HepG2 (cell line): ENCODE results near the gene ING5.

ENCODE experiments used
- CREB1 ChIP-seq, 2 experiments: fragments of 450-650 bp in 1 of 2; IDR thresholded peaks; 2 replicates each; pipeline ENCODE4 v1.6.1; 2016 to 2017; ENCODE audit warnings: control low read depth in 1 of 2, mild to moderate bottlenecking in 1 of 2, missing compliant biosample characterization in 1 of 2, missing genetic modification characterization in 1 of 2
- ELF4 ChIP-seq: sonication (generic); formaldehyde crosslinking; IDR thresholded peaks from 2 replicates; pipeline ENCODE4 v1.5.0; 2020; ENCODE audit warnings: missing genetic modification reagents, mild to moderate bottlenecking, moderate library complexity, borderline replicate concordance
- NCOR1 ChIP-seq: fragments of 200-600 bp; sonication (generic); IDR thresholded peaks from 2 replicates; pipeline ENCODE4 v1.7.0; 2017; ENCODE audit warnings: antibody characterized with exemption, low read length, borderline replicate concordance
- PHB2 ChIP-seq: fragments of 450-650 bp; IDR thresholded peaks from 2 replicates; pipeline ENCODE4 v1.6.1; 2018; ENCODE audit not compliant: partially characterized antibody
- POLR2A ChIP-seq, 2 experiments: IDR thresholded peaks; 2 replicates each; pipeline ENCODE4 v1.6.1; 2011; ENCODE audit warnings: low read depth in 2 of 2, low read length in 2 of 2, mild to moderate bottlenecking in 1 of 2, moderate library complexity in 1 of 2; ENCODE audit not compliant: insufficient read depth in 1 of 2
- RAD21 ChIP-seq: fragments of 450-650 bp; formaldehyde crosslinking; IDR thresholded peaks from 2 replicates; pipeline ENCODE4 v1.5.0; 2020; ENCODE audit warnings: mild to moderate bottlenecking
- RAD51 ChIP-seq: fragments of 450-650 bp; IDR thresholded peaks from 2 replicates; pipeline ENCODE4 v1.6.1; 2016; ENCODE audit warnings: borderline replicate concordance
- RELA ChIP-seq: sonication (generic); formaldehyde crosslinking; IDR thresholded peaks from 2 replicates; pipeline ENCODE4 v1.4.0; 2020; ENCODE audit warnings: missing genetic modification reagents
- ZNF713 ChIP-seq: sonication (generic); formaldehyde crosslinking; IDR thresholded peaks from 2 replicates; pipeline ENCODE4 v1.4.0; 2020; ENCODE audit warnings: mild to moderate bottlenecking, missing genetic modification reagents
- TF ChIP-seq, protein P1 (sequence below), 2 experiments: IDR thresholded peaks; 2 replicates each; pipeline ENCODE4 v1.6.1; 2011 to 2012; ENCODE audit warnings: low read length in 2 of 2, borderline replicate concordance in 1 of 2, low read depth in 1 of 2, mild to moderate bottlenecking in 1 of 2, moderate library complexity in 1 of 2
- TF ChIP-seq, protein P2 (sequence below): sonication (generic); formaldehyde crosslinking; IDR thresholded peaks from 2 replicates; pipeline ENCODE4 v1.5.0; 2020; ENCODE audit warnings: mild to moderate bottlenecking, missing genetic modification reagents, moderate library complexity

DNA sequence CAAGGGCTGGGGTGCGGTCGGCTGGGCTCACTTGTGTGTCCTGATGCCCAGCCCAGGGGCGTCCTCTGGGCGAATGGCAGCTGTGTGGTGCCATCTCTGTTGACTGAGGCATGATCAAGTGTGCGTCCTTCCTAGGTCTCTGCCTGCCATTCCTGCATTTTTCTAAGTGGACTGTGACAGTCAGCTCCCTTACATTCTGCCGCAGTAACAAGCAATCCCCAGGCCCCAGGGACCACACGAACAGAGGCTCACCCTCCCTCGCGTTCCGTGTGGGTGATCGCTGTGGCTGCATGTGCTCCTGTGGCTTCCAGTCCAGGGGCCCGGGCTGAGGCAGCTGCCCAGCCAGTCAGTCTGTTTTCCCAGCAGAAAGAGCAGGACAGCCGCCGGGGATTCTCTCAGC, 50.4 kb downstream of the ING5 start:
- TF ChIP-seq, protein P1, sequence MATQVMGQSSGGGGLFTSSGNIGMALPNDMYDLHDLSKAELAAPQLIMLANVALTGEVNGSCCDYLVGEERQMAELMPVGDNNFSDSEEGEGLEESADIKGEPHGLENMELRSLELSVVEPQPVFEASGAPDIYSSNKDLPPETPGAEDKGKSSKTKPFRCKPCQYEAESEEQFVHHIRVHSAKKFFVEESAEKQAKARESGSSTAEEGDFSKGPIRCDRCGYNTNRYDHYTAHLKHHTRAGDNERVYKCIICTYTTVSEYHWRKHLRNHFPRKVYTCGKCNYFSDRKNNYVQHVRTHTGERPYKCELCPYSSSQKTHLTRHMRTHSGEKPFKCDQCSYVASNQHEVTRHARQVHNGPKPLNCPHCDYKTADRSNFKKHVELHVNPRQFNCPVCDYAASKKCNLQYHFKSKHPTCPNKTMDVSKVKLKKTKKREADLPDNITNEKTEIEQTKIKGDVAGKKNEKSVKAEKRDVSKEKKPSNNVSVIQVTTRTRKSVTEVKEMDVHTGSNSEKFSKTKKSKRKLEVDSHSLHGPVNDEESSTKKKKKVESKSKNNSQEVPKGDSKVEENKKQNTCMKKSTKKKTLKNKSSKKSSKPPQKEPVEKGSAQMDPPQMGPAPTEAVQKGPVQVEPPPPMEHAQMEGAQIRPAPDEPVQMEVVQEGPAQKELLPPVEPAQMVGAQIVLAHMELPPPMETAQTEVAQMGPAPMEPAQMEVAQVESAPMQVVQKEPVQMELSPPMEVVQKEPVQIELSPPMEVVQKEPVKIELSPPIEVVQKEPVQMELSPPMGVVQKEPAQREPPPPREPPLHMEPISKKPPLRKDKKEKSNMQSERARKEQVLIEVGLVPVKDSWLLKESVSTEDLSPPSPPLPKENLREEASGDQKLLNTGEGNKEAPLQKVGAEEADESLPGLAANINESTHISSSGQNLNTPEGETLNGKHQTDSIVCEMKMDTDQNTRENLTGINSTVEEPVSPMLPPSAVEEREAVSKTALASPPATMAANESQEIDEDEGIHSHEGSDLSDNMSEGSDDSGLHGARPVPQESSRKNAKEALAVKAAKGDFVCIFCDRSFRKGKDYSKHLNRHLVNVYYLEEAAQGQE (IDR thresholded peaks at IDR 0.05; ENCODE audit: borderline replicate concordance in 1 of 2, low read depth in 1 of 2, low read length in 2 of 2): no peak
- TF ChIP-seq, protein P2, sequence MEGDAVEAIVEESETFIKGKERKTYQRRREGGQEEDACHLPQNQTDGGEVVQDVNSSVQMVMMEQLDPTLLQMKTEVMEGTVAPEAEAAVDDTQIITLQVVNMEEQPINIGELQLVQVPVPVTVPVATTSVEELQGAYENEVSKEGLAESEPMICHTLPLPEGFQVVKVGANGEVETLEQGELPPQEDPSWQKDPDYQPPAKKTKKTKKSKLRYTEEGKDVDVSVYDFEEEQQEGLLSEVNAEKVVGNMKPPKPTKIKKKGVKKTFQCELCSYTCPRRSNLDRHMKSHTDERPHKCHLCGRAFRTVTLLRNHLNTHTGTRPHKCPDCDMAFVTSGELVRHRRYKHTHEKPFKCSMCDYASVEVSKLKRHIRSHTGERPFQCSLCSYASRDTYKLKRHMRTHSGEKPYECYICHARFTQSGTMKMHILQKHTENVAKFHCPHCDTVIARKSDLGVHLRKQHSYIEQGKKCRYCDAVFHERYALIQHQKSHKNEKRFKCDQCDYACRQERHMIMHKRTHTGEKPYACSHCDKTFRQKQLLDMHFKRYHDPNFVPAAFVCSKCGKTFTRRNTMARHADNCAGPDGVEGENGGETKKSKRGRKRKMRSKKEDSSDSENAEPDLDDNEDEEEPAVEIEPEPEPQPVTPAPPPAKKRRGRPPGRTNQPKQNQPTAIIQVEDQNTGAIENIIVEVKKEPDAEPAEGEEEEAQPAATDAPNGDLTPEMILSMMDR: no peak
- TF ChIP-seq NCOR1 (no peak), RAD21 (CRISPR knock-in tag) (no peak), RAD51 (no peak), ZNF713 (no peak), CREB1 (IDR thresholded peaks at IDR 0.05) (no peak), CREB1 (CRISPR knock-in tag; IDR thresholded peaks at IDR 0.05) (no peak), RELA (CRISPR knock-in tag) (no peak), POLR2A (IDR thresholded peaks at IDR 0.05; ENCODE audit: insufficient read depth in 1 of 2, low read depth in 2 of 2, low read length in 2 of 2) (no peak), PHB2 (no peak), ELF4 (no peak)
